ENCODE data around the gene RER1. TPM values are rescaled to one million over a fixed set of nuclear protein-coding genes. Genes with fewer than 3 reads are reported as not detected.

Gene RER1
- total RNA-seq, 2 donors from 2014 or later, result 114 TPM

DNA sequence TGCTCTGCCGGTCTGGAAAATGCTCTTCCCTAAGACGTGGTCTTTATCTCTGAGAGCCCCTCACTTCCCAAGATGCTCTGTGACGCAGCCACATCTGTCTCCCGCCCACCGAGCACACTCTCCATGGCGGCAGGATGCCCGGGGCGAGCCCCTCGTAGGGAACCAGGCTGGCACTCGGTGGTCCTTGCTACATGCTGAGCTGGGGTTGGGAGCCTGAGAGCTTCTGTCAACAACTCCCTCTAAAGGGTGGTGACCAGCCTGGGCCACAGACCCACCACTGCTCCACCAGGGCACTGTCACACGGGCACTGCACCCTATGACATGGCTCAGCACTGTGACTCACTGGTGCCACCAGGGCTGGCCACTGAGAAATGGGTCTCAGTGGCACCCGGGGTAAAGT is 18.1 kb downstream of the RER1 start:
- H3K27me3 Mint-ChIP-seq (ENCODE audit: insufficient read depth), result no peaks in the 10 kb centered on the region
- H3K4me1 ChIP-seq (ENCODE audit: control insufficient read depth, insufficient read depth, low read length), result peaks cover 5% of the 10 kb centered on the region
- H3K9me3 Mint-ChIP-seq, result no peaks in the 10 kb centered on the region
- H3K4me1 Mint-ChIP-seq, result peaks cover 11% of the 10 kb centered on the region
- peaks cover 17% of the 10 kb centered on the region for H3K36me3 ChIP-seq (ENCODE audit: control insufficient read depth, insufficient read depth, low read length)
- H3K4me3 ChIP-seq (ENCODE audit: low read length), result no peak overlapping the region
- no peaks in the 10 kb centered on the region for H3K9me3 ChIP-seq (ENCODE audit: control insufficient read depth, low read length)
- WGBS, 2 experiments (ENCODE audit: insufficient coverage in 1 of 2, insufficient read length in 1 of 2), result 91 to 94% methylated on average over 3 to 12 of the region's 12 CpGs
- no peak overlapping the region for H3K9ac ChIP-seq (ENCODE audit: extremely low read depth, low read length, poor library complexity, severe bottlenecking)
- peaks cover 31% of the 10 kb centered on the region for H3K36me3 Mint-ChIP-seq (ENCODE audit: low read depth)
- no peak overlapping the region for H3K27ac ChIP-seq (ENCODE audit: low read depth, low read length)
- H3K27me3 ChIP-seq (ENCODE audit: control insufficient read depth, insufficient read depth, low read length, poor library complexity, severe bottlenecking), result no peaks in the 10 kb centered on the region
- H3K27ac Mint-ChIP-seq, result no peak overlapping the region
- TF ChIP-seq, protein P1, sequence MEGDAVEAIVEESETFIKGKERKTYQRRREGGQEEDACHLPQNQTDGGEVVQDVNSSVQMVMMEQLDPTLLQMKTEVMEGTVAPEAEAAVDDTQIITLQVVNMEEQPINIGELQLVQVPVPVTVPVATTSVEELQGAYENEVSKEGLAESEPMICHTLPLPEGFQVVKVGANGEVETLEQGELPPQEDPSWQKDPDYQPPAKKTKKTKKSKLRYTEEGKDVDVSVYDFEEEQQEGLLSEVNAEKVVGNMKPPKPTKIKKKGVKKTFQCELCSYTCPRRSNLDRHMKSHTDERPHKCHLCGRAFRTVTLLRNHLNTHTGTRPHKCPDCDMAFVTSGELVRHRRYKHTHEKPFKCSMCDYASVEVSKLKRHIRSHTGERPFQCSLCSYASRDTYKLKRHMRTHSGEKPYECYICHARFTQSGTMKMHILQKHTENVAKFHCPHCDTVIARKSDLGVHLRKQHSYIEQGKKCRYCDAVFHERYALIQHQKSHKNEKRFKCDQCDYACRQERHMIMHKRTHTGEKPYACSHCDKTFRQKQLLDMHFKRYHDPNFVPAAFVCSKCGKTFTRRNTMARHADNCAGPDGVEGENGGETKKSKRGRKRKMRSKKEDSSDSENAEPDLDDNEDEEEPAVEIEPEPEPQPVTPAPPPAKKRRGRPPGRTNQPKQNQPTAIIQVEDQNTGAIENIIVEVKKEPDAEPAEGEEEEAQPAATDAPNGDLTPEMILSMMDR (conservative IDR thresholded peaks at IDR 0.05), result no peak
- no peak for DNase-seq
- no peak overlapping the region for H3K4me3 Mint-ChIP-seq

DNA sequence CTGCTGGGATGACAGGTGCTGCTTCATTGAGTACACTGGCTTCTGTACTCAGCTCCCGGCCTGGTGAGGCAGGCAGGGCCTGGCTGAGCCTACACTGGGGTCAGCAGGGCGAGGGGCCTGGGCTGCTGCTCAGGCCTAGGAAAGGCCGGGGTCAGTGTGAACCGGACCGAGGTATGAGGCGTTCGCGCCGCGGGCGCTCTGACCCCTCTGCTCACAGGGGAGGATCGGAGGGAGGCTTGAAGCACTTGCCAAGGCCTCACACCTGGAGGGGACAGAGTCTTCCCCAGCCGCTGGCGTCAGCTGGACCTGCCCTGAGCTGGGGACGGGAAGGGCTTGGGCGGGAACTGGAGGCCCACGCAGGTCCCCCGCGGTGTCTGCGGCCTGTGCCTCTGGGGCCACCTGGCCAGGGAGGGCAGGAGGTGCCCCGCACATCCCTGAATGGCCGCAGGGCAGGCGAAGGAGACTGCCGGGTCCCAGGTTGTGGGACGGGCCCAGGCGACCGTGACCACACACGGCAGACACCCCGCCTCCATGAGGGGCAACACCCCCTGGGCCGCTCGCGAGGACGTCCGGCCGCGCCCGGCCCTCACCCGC is 20.3 kb downstream of the RER1 start:
- H3K4me1 Mint-ChIP-seq, result peaks cover 11% of the 10 kb centered on the region
- H3K9ac ChIP-seq (ENCODE audit: extremely low read depth, low read length, poor library complexity, severe bottlenecking), result peak overlapping the region; percentile 84
- no peak for DNase-seq
- H3K27me3 ChIP-seq (ENCODE audit: control insufficient read depth, insufficient read depth, low read length, poor library complexity, severe bottlenecking), result no peaks in the 10 kb centered on the region
- peak overlapping the region; percentile 90 for H3K4me3 ChIP-seq (ENCODE audit: low read length)
- no peaks in the 10 kb centered on the region for H3K9me3 ChIP-seq (ENCODE audit: control insufficient read depth, low read length)
- 8 to 9% methylated on average over 18 to 38 of the region's 38 CpGs for WGBS, 2 experiments (ENCODE audit: insufficient coverage in 1 of 2, insufficient read length in 1 of 2)
- peak overlapping the region; percentile 77 for H3K4me3 Mint-ChIP-seq
- no peaks in the 10 kb centered on the region for H3K9me3 Mint-ChIP-seq
- H3K36me3 Mint-ChIP-seq (ENCODE audit: low read depth), result peaks cover 19% of the 10 kb centered on the region
- peaks cover 5% of the 10 kb centered on the region for H3K4me1 ChIP-seq (ENCODE audit: control insufficient read depth, insufficient read depth, low read length)
- H3K36me3 ChIP-seq (ENCODE audit: control insufficient read depth, insufficient read depth, low read length), result peaks cover 7% of the 10 kb centered on the region
- TF ChIP-seq, protein P1 (conservative IDR thresholded peaks at IDR 0.05), result no peak
- peak overlapping the region; percentile 94 for H3K27ac Mint-ChIP-seq
- H3K27ac ChIP-seq (ENCODE audit: low read depth, low read length), result peak overlapping the region; percentile 47
- peaks cover 4% of the 10 kb centered on the region for H3K27me3 Mint-ChIP-seq (ENCODE audit: insufficient read depth)

DNA sequence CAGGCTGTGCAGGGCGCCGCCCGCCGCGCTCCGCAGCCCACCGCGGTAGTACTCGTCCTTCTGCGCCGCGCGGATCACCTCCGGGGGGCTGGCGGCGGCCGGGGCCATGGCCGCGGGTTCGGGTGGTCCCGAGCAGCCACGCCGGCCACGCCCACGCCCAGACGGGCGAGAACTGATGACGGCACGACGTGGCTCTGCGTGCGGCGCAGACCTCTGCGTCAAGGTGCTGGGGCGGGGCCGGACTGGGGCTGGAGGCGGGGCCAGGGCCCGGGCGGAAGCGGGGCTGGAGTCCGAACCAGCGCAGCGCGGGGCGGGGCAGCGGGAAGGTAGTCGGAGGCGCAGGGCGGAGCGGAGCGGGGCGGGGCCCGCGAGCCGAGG is 20.7 kb downstream of the RER1 start, which contains the start of gene PEX10:
TSS of gene PEX10 (minus strand) at position 170 of the 378 bp plus-strand sequence. CDS start at position 108, 62 bp downstream.
- Mint-ChIP-seq H3K27ac (peak within 1 kb of the TSS; percentile 94), H3K36me3 (ENCODE audit: low read depth) (peaks cover 17% of the 10 kb centered on the region), H3K9me3 (no peaks in the 10 kb centered on the region), H3K4me1 (peaks cover 11% of the 10 kb centered on the region), H3K4me3 (peak within 1 kb of the TSS; percentile 77), H3K27me3 (ENCODE audit: insufficient read depth) (peaks cover 5% of the 10 kb centered on the region)
- DNase-seq, result peak; percentile 99
- H3K9me3 ChIP-seq (ENCODE audit: control insufficient read depth, low read length), result no peaks in the 10 kb centered on the region
- WGBS, 2 experiments (ENCODE audit: insufficient coverage in 1 of 2, insufficient read length in 1 of 2), result 0% methylated on average over 15 to 55 of the region's 55 CpGs
- H3K4me1 ChIP-seq (ENCODE audit: control insufficient read depth, insufficient read depth, low read length), result peaks cover 5% of the 10 kb centered on the region
- H3K4me3 ChIP-seq (ENCODE audit: low read length), result peak within 1 kb of the TSS; percentile 90
- H3K27ac ChIP-seq (ENCODE audit: low read depth, low read length), result peak within 1 kb of the TSS; percentile 47
- no peaks in the 10 kb centered on the region for H3K27me3 ChIP-seq (ENCODE audit: control insufficient read depth, insufficient read depth, low read length, poor library complexity, severe bottlenecking)
- peak within 1 kb of the TSS; percentile 84 for H3K9ac ChIP-seq (ENCODE audit: extremely low read depth, low read length, poor library complexity, severe bottlenecking)
- H3K36me3 ChIP-seq (ENCODE audit: control insufficient read depth, insufficient read depth, low read length), result peaks cover 7% of the 10 kb centered on the region
- TF ChIP-seq, protein P1 (conservative IDR thresholded peaks at IDR 0.05), result no peak
